Measurements from ENCODE around the gene SRPRB. TPM values are rescaled to one million over a fixed set of nuclear protein-coding genes. Genes with fewer than 3 reads are reported as not detected.
"Not testable (repeated sequence)": the region's sequence is repeated elsewhere in the genome, so short reads cannot be mapped to it uniquely, and the experiment has no call there.

SRPRB gene
- total RNA-seq, 1 experiment from 2014 or later, result 61.0 TPM

GRCh38 chr3:133777807-133778568 lies 27.6 kb upstream of the SRPRB start:
- no peaks in the 10 kb centered on the region for H3K9me3 ChIP-seq (ENCODE audit: control insufficient read depth in 1 of 2, insufficient read depth in 1 of 2, low read depth in 1 of 2, low read length in 2 of 2)
- no peaks in the 10 kb centered on the region for H3K36me3 ChIP-seq (ENCODE audit: control insufficient read depth in 1 of 2, insufficient read depth in 2 of 2, low read length in 2 of 2)
- BruUV-seq (replicated peaks), result no TSS peak
- no peaks in the 10 kb centered on the region for H3K27me3 ChIP-seq (ENCODE audit: insufficient read depth, low read length)
- H4K20me1 ChIP-seq (ENCODE audit: insufficient read depth), result no peaks in the 10 kb centered on the region
- H3K4me2 ChIP-seq (ENCODE audit: low read length), result no peak overlapping the region
- H3K4me3 ChIP-seq (replicated peaks in 1 of 2; ENCODE audit: low read depth in 1 of 2, low read length in 2 of 2), result no peak overlapping the region
- RAD21 ChIA-PET (ENCODE audit: low non-redundant PET in 1 of 2, low total read pairs in 2 of 2, uncharacterized antibody in 2 of 2, unreplicated experiment in 2 of 2), result no interaction called here
- intact Hi-C loops (cut with micrococcal nuclease), result no loop called here
- DNase-seq (ENCODE audit: low read depth, low spot score), result no peak
- no peak overlapping the region for H3K27ac ChIP-seq (ENCODE audit: low read depth, low read length)
- no peaks in the 10 kb centered on the region for H3K4me1 ChIP-seq (ENCODE audit: control insufficient read depth in 1 of 2, insufficient read depth in 2 of 2, low read length in 2 of 2)
- ATAC-seq, result no peak
- TF ChIP-seq JUND (IDR thresholded peaks at IDR 0.05), result no peak
- no peak overlapping the region for H3K9ac ChIP-seq (ENCODE audit: low read length)
- H3K9me2 ChIP-seq (ENCODE audit: insufficient read depth), result no peaks in the 10 kb centered on the region
- no peak overlapping the region for H2AFZ ChIP-seq (ENCODE audit: low read depth, low read length, poor library complexity, severe bottlenecking)
- CTCF ChIA-PET, result no interaction called here
- POLR2A ChIA-PET, result no interaction called here
- H3K79me2 ChIP-seq (ENCODE audit: insufficient read depth, low read length), result no peaks in the 10 kb centered on the region

GRCh38 chr3:133779626-133780203 lies 25.9 kb upstream of the SRPRB start:
- no peak for ATAC-seq

GRCh38 chr3:133780756-133781155 lies 24.9 kb upstream of the SRPRB start:
- RAD21 ChIA-PET (ENCODE audit: low non-redundant PET in 1 of 2, low total read pairs in 2 of 2, uncharacterized antibody in 2 of 2, unreplicated experiment in 2 of 2); H3K4me3 ChIP-seq (replicated peaks in 1 of 2; ENCODE audit: low read depth in 1 of 2, low read length in 2 of 2); intact Hi-C loops (cut with micrococcal nuclease); ATAC-seq; DNase-seq (ENCODE audit: low read depth, low spot score); CTCF ChIA-PET; H3K9me3 ChIP-seq (ENCODE audit: control insufficient read depth in 1 of 2, insufficient read depth in 1 of 2, low read depth in 1 of 2, low read length in 2 of 2); H3K9ac ChIP-seq (ENCODE audit: low read length); H3K4me1 ChIP-seq (ENCODE audit: control insufficient read depth in 1 of 2, insufficient read depth in 2 of 2, low read length in 2 of 2); H4K20me1 ChIP-seq (ENCODE audit: insufficient read depth); H3K4me2 ChIP-seq (ENCODE audit: low read length); BruUV-seq (replicated peaks); H3K79me2 ChIP-seq (ENCODE audit: insufficient read depth, low read length); POLR2A ChIA-PET; H3K36me3 ChIP-seq (ENCODE audit: control insufficient read depth in 1 of 2, insufficient read depth in 2 of 2, low read length in 2 of 2); H2AFZ ChIP-seq (ENCODE audit: low read depth, low read length, poor library complexity, severe bottlenecking); H3K27ac ChIP-seq (ENCODE audit: low read depth, low read length); H3K27me3 ChIP-seq (ENCODE audit: insufficient read depth, low read length); H3K9me2 ChIP-seq (ENCODE audit: insufficient read depth): not testable (repeated sequence)

More at GRCh38 chr3:133779626-133780203, 25.9 kb upstream of the SRPRB start:
- H3K9me2 ChIP-seq (ENCODE audit: insufficient read depth), result no peaks in the 10 kb centered on the region
- no peak overlapping the region for H3K4me2 ChIP-seq (ENCODE audit: low read length)
- ChIA-PET POLR2A (no interaction called here), RAD21 (ENCODE audit: low non-redundant PET in 1 of 2, low total read pairs in 2 of 2, uncharacterized antibody in 2 of 2, unreplicated experiment in 2 of 2) (no interaction called here), CTCF (no interaction called here)
- no peak overlapping the region for H3K27ac ChIP-seq (ENCODE audit: low read depth, low read length)
- no peak for TF ChIP-seq POLR2AphosphoS5 (IDR thresholded peaks at IDR 0.05; ENCODE audit: low read depth, low read length)
- no peak for TF ChIP-seq ATF3 (IDR thresholded peaks at IDR 0.05)
- no peak for TF ChIP-seq FOSL1 (IDR thresholded peaks at IDR 0.05; ENCODE audit: low read depth)
- TF ChIP-seq JUND (IDR thresholded peaks at IDR 0.05), result no peak
- H3K79me2 ChIP-seq (ENCODE audit: insufficient read depth, low read length), result no peaks in the 10 kb centered on the region
- H3K9ac ChIP-seq (ENCODE audit: low read length), result no peak overlapping the region
- no peak for DNase-seq (ENCODE audit: low read depth, low spot score)
- H3K4me1 ChIP-seq (ENCODE audit: control insufficient read depth in 1 of 2, insufficient read depth in 2 of 2, low read length in 2 of 2), result no peaks in the 10 kb centered on the region
- intact Hi-C loops (cut with micrococcal nuclease), result no loop called here
- no peaks in the 10 kb centered on the region for H3K36me3 ChIP-seq (ENCODE audit: control insufficient read depth in 1 of 2, insufficient read depth in 2 of 2, low read length in 2 of 2)
- BruUV-seq (replicated peaks), result no TSS peak
- no peaks in the 10 kb centered on the region for H3K27me3 ChIP-seq (ENCODE audit: insufficient read depth, low read length)
- H4K20me1 ChIP-seq (ENCODE audit: insufficient read depth), result no peaks in the 10 kb centered on the region
- H2AFZ ChIP-seq (ENCODE audit: low read depth, low read length, poor library complexity, severe bottlenecking), result no peak overlapping the region
- no peaks in the 10 kb centered on the region for H3K9me3 ChIP-seq (ENCODE audit: control insufficient read depth in 1 of 2, insufficient read depth in 1 of 2, low read depth in 1 of 2, low read length in 2 of 2)
- no peak overlapping the region for H3K4me3 ChIP-seq (replicated peaks in 1 of 2; ENCODE audit: low read depth in 1 of 2, low read length in 2 of 2)
